ENCODE data around the gene GNA14.

GNA14 gene

DNA sequence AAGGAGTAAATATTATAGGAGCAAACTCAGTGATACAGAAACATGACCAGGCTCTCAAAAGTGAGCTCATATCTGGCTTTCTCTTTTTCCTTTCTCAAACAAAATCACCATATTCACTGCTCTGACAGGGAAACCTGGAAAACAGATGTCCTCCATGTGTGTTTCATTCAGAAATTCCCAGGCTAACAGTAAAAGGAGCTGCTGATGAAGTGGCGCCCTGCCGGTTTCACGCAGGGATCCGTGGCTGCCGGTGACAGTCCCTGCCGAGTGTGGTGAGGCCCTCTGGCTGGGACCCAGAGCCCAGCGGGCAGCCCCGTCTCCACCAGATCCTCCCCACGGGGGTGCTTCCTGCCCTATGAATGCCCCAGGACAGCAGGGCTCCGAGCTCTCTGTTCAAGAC lies 208.1 kb downstream of the GNA14 start:
- no peak overlapping the region for H3K27ac ChIP-seq
- no peak for TF ChIP-seq ZFX (IDR thresholded peaks at IDR 0.05; ENCODE audit: borderline replicate concordance)
- TF ChIP-seq, protein P1, sequence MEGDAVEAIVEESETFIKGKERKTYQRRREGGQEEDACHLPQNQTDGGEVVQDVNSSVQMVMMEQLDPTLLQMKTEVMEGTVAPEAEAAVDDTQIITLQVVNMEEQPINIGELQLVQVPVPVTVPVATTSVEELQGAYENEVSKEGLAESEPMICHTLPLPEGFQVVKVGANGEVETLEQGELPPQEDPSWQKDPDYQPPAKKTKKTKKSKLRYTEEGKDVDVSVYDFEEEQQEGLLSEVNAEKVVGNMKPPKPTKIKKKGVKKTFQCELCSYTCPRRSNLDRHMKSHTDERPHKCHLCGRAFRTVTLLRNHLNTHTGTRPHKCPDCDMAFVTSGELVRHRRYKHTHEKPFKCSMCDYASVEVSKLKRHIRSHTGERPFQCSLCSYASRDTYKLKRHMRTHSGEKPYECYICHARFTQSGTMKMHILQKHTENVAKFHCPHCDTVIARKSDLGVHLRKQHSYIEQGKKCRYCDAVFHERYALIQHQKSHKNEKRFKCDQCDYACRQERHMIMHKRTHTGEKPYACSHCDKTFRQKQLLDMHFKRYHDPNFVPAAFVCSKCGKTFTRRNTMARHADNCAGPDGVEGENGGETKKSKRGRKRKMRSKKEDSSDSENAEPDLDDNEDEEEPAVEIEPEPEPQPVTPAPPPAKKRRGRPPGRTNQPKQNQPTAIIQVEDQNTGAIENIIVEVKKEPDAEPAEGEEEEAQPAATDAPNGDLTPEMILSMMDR (IDR thresholded peaks at IDR 0.05) = no peak

DNA sequence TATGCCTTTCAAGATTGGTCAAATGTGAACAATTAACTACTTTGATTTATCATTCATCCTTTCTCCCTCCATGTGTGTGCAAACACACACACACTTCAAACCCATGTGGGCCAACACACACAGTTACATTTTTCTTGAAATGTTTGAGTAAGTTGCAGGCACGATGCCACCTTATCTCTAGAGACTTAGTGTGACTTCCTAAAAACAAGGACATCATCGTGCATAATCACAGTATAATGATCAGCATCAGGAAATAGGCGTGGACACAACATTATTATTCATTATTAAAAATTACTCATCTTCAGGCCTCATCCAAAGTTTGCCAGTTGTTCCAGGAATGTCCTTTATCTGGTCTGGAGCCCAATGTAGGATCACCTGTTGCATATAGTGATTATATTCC lies 209.5 kb downstream of the GNA14 start:
- no peak overlapping the region for H3K27ac ChIP-seq

DNA sequence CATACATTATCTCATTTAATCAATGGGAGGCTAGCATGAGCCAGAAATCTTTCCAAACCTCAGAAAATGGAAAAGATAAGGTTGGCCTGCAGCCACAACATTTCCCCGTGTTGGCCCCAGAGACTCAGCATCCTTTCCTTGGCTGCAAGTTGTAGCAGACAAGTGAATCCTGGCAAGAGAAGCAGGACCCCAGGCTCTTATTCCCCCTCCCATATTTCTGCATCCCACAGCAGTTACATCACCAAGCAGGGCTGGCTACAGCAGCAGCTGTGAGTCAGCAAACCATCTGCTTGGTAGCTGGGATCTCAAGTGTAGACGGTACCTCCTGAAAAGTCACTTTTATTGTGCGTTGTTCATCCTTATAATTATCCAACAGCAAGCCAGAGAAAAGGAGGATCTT lies 212.4 kb downstream of the GNA14 start:
- H3K27ac ChIP-seq = no peak overlapping the region
- TF ChIP-seq, protein P1 (IDR thresholded peaks at IDR 0.05) = no peak
- TF ChIP-seq ZFX (IDR thresholded peaks at IDR 0.05; ENCODE audit: borderline replicate concordance) = no peak

More for the DNA sequence above, 209.5 kb downstream of the GNA14 start:
- no peak for TF ChIP-seq ZFX (IDR thresholded peaks at IDR 0.05; ENCODE audit: borderline replicate concordance)
- TF ChIP-seq, protein P1 (IDR thresholded peaks at IDR 0.05) = no peak

DNA sequence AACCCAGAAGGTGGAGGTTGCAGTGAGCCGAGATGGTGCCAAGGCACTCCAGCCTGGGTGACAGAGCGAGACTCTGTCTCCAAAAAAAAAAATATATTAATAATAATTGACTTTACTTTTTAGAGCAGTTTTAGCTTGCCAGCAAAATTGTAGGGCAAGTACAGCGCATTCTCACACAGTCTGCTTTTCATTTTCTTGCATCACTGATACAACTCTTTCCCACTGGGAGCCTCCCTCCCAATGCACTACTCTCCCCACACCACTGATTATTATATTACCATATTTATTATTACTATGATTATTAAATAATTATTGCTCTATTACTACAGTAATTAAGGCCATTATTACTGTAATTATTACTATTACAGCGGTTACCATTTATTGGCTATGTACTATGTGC lies 212.8 kb downstream of the GNA14 start:
- TF ChIP-seq, protein P1 (IDR thresholded peaks at IDR 0.05) = no peak
- no peak for TF ChIP-seq ZFX (IDR thresholded peaks at IDR 0.05; ENCODE audit: borderline replicate concordance)
- H3K27ac ChIP-seq = no peak overlapping the region

DNA sequence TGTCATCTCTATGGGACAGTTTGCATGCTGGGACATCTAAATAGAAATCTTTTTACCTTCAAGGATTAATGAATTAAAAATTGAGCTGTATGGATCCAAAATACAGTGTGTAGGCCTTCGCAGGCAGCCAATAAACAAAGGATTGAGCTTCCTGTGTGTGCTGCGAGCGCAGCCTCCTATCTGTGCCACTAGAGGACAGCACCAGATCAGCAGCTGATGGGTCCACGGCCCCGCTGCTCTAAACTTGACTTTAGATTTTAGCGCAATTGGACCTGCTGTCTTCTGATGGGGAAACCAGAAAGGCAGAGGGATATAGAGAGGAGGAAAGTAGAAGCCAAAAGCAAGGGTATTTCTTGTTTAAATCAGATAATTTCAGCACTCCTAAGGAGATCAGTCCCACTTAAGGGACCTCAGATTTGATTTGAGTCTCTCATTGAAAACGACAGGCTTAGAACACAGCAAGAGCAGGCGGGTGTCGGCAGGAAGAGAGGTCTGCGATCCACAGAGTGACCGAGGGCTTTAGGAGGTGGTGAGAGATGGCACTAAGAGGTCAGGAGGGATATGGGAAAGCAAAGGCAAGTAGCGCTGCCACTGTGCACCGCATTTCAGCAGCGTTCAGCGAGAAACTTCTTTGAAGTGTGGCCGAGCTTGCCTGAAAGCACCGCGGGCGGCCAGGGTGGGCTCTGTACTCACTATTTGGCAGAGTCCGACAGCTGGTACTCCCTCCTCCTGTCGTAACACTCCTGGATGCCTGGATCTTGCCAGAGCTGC lies 214.3 kb downstream of the GNA14 start:
- no peak overlapping the region for H3K27ac ChIP-seq
- TF ChIP-seq, protein P1 (IDR thresholded peaks at IDR 0.05) = peak; percentile 99
- no peak for TF ChIP-seq ZFX (IDR thresholded peaks at IDR 0.05; ENCODE audit: borderline replicate concordance)

DNA sequence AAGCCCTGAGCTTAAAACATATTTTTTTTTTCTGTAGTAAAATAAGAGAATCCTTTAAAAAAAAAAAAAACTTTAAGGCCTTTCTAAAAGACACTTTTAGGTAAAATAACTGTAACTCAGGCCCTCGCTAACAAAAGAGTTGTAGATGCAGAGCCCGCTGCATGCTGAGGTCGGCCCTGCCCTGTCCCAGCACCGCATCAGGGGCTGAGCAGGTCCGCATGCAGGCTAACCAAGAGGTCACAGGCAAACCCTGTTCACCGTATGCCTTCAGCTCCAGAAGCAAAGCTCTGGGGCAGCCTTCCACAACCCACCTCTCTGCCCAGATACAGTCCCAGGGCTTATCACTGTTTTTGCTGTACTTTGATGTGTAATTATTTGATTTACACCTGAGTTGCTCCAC lies 216.1 kb downstream of the GNA14 start:
- no peak for TF ChIP-seq ZFX (IDR thresholded peaks at IDR 0.05; ENCODE audit: borderline replicate concordance)
- TF ChIP-seq, protein P1 (IDR thresholded peaks at IDR 0.05) = no peak
- H3K27ac ChIP-seq = no peak overlapping the region

DNA sequence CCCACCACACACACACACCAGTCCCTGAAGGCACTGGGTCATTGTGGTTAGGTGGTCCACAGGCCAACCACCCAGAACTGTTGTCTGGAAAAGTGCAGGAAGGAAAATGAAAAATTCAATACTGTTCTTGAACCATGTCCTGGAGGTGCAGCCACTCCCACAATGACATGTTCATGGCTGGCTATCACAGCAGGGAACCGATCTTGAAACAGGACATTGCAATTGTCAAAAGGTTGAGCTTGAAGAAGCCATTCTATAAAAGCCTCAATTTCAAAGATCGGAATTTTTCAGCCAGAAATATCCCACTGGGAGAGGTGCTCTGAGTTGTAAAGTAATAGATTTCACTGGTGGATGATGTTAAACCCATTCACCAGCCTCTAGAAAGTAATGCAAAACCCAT lies 218.2 kb downstream of the GNA14 start:
- H3K27ac ChIP-seq = no peak overlapping the region
- TF ChIP-seq, protein P1 (IDR thresholded peaks at IDR 0.05) = no peak
- TF ChIP-seq ZFX (IDR thresholded peaks at IDR 0.05; ENCODE audit: borderline replicate concordance) = no peak
